ENCODE data around the gene LRIG1.
"Not testable (repeated sequence)": the region's sequence is repeated elsewhere in the genome, so short reads cannot be mapped to it uniquely, and the experiment has no call there.

The LRIG1 gene

GRCh38 chr3:66437341-66437929, 63.4 kb downstream of the LRIG1 start:
- DNase-seq = no peak

- DNase-seq = no peak
Measured at GRCh38 chr3:66435989-66436388, 64.8 kb downstream of the LRIG1 start.

GRCh38 chr3:66434726-66435125, 66.1 kb downstream of the LRIG1 start:
- no peak for DNase-seq

- DNase-seq = no peak
Measured at GRCh38 chr3:66433522-66433782, 67.4 kb downstream of the LRIG1 start.

- DNase-seq = no peak
Measured at GRCh38 chr3:66432767-66433521, 67.9 kb downstream of the LRIG1 start.

- no peak for DNase-seq
Measured at GRCh38 chr3:66432041-66432766, 68.6 kb downstream of the LRIG1 start.

GRCh38 chr3:66431494-66431893, 69.3 kb downstream of the LRIG1 start:
- no peak for DNase-seq

GRCh38 chr3:66430876-66431275, 69.9 kb downstream of the LRIG1 start:
- DNase-seq = no peak

- DNase-seq = peak; percentile 83
Measured at GRCh38 chr3:66428733-66429132, 72.1 kb downstream of the LRIG1 start.

GRCh38 chr3:66427951-66428474, 72.8 kb downstream of the LRIG1 start:
- no peak for DNase-seq

- no peak for DNase-seq
Measured at GRCh38 chr3:66427352-66427751, 73.5 kb downstream of the LRIG1 start.

- no peak for DNase-seq
Measured at GRCh38 chr3:66426135-66426534, 74.7 kb downstream of the LRIG1 start.

- DNase-seq = peak; percentile 41
Measured at GRCh38 chr3:66425576-66426114, 75.2 kb downstream of the LRIG1 start.

- DNase-seq = no peak
Measured at GRCh38 chr3:66425032-66425431, 75.8 kb downstream of the LRIG1 start.

GRCh38 chr3:66423791-66424190, 77.0 kb downstream of the LRIG1 start:
- DNase-seq = no peak

- not testable (repeated sequence) for DNase-seq
Measured at GRCh38 chr3:66421893-66422292, 78.9 kb downstream of the LRIG1 start.

- not testable (repeated sequence) for DNase-seq
Measured at GRCh38 chr3:66421144-66421543, 79.7 kb downstream of the LRIG1 start.

GRCh38 chr3:66419036-66419435, 81.8 kb downstream of the LRIG1 start:
- DNase-seq = no peak

GRCh38 chr3:66418475-66418931, 82.3 kb downstream of the LRIG1 start:
- no peak for DNase-seq

GRCh38 chr3:66416556-66417304, 84.1 kb downstream of the LRIG1 start:
- no peak for DNase-seq

- DNase-seq = no peak
Measured at GRCh38 chr3:66415867-66416428, 84.9 kb downstream of the LRIG1 start.

GRCh38 chr3:66414846-66415245, 86.0 kb downstream of the LRIG1 start:
- DNase-seq = no peak
